Raji (cell line): ENCODE results near the gene EIF3D.
A peak's percentile ranks its signal among the peaks of the same experiment; 100 is the strongest.

ENCODE experiments used
- POLR2A ChIP-seq: IDR thresholded peaks from 2 replicates; pipeline ENCODE4 v1.6.1; 2011; ENCODE audit warnings: low read depth, low read length, control low read depth; ENCODE audit not compliant: insufficient read depth

Gene EIF3D, protein sequence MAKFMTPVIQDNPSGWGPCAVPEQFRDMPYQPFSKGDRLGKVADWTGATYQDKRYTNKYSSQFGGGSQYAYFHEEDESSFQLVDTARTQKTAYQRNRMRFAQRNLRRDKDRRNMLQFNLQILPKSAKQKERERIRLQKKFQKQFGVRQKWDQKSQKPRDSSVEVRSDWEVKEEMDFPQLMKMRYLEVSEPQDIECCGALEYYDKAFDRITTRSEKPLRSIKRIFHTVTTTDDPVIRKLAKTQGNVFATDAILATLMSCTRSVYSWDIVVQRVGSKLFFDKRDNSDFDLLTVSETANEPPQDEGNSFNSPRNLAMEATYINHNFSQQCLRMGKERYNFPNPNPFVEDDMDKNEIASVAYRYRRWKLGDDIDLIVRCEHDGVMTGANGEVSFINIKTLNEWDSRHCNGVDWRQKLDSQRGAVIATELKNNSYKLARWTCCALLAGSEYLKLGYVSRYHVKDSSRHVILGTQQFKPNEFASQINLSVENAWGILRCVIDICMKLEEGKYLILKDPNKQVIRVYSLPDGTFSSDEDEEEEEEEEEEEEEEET

GRCh38 chr22:36528795-36529751, at the start of gene EIF3D:
TSS of gene EIF3D (minus strand) at chr22:36529166. CDS start at chr22:36526121, 3,045 bp downstream.
- TF ChIP-seq POLR2A, result peak; percentile 88

- no peak for TF ChIP-seq POLR2A
Observed at GRCh38 chr22:36578619-36579018, 49.7 kb upstream of the EIF3D start.

DNA sequence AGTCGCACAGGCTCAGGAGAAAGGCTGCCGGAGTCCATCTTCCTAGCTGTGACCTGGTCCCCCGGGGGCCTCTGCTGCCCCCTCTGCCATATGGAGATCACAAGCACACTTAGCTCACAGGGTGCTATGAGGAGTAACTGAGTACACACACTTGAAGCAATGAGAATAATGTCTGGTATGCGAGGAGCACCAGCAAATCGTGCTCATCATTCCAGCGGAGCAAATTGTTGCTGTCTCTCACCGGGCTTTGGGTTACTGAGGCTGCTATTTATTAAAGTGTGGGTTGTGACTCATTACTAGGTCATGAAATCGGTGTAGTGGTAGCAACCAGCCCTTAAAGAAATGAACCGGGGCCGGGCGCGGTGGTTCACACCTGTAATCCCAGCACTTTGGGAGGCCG, 48.1 kb upstream of the EIF3D start:
- no peak for TF ChIP-seq POLR2A

DNA sequence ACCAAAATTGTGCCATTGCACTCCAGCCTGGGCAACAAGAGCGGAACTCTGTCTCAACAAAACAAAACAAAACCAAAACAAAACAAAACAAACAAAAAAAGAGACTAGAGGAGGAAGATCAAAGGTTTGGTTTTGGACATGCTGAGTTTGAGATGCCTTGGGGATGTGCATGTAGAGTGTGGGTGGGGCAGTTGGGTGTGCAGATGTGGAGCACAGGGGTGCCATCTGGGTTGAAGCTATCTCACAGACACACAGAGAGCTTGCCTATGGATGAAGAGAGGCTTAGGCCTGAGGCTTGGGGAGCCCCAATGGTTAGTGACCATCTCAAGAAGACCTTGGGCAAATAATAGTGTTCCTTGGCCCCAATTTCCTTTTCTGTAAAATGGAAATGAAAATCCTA, 45.8 kb upstream of the EIF3D start:
- no peak for TF ChIP-seq POLR2A

DNA sequence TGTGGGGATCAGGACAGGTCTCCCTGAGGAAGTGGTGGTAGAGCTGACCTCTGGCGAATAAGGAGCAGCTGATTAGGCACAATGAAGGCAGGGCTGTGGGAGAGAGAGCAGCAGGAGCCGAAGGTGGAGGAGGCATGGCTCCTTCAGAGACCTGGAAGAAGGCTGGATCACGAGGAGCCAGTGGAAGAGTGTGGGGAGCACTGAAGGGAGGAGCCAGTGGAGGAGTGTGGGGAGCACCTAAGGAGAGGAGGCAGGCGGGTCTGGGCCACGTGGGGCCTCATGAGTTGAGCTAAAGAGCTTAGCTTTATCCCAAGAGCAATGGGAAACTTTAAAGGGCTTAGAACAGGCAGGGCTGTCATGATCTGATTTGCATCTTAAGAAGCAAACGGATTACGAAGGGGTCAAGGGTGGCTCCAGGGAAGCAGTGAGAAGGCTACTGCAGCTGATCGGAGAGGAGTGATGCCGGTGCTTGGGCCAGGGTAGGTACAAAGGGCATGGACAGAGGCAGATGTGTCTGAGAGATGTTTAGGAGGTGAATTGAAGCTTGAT, 44.9 kb upstream of the EIF3D start:
- no peak for TF ChIP-seq POLR2A

- no peak for TF ChIP-seq POLR2A
Observed at GRCh38 chr22:36571991-36572390, 43.0 kb upstream of the EIF3D start.

- no peak for TF ChIP-seq POLR2A
Observed at GRCh38 chr22:36569999-36570398, 41.0 kb upstream of the EIF3D start.

- TF ChIP-seq POLR2A, result no peak
Observed at GRCh38 chr22:36568846-36569245, 39.9 kb upstream of the EIF3D start.

DNA sequence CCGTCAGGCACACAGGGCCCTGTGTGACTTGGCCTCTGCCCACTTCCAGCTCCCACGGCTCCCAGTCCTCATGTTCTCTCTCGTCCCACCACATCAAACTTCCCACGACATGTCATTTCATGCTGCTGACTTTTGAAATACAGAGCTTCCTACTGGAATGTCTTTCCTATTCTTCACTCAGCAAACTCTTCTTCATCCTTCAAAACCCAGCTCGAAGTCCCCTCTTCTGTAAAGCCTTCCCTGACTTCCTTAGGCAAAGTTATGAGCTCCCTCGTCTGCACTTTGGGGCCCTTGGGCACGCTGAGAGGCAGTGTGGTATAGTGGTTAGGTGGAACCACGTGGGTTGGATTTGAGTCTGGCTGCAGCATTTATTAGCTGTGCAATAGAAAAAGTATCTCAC, 37.8 kb upstream of the EIF3D start:
- TF ChIP-seq POLR2A, result no peak

DNA sequence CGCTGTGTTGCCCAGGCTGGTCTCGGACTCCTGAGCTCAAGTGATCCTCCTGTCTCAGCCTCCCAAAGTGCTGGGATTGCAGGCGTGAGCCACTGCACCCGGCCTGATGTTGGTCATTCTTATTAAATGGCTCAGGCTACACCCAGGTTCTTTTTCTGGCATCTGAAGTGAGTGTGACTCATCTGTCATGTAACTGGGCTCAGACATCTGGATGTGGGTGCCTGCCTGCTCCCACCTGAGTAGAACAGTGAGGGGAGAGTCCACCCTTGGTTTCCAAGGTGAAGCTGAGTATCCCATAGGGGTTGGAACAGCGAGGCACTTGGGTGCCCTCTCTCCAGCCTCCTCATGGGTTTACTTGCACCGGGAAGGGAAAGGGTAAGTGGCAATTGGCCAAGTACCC, 36.7 kb upstream of the EIF3D start:
- TF ChIP-seq POLR2A, result no peak

- TF ChIP-seq POLR2A, result no peak
Observed at GRCh38 chr22:36565159-36565507, 36.2 kb upstream of the EIF3D start.

- TF ChIP-seq POLR2A, result no peak
Observed at GRCh38 chr22:36564422-36565158, 35.6 kb upstream of the EIF3D start.

DNA sequence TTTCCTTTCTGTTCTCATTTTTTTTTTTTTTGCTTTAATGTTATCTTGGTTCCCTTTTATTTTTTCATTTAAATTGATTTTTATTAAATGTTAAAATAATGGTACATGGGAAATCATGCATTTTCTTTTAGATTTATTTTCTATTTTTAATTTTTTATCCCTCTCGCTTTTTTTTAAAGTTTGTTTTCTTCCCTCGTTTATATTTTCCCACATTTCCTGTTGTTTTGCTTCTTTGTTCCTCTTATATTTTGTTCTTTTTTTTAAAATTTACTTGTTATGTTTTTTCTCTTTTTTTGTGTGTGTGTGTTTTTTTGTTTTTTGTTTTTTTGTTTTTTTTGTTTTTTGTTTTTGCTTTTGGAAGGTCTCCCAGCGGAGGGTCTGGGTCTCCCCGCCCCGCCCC, 34.9 kb upstream of the EIF3D start:
- TF ChIP-seq POLR2A, result no peak

DNA sequence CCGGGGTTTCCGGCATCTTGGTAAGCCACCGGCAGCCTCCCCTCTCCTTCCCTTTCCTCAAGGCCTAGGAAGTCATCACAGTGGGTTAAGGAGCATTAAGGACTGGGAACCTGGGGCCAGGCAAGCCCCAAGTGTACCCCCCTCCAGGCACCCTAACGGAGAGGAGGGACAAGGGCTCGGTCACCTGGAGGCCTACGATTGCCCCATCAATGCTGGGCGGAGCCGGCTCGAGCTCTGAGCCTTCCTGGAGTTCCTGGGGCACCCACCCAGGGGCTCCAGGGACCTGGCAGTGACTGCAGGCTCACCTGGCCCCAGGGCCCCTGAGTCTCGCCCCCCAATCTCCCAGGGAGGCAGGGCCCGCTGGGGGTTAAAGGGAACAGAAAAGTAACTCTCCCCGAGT, 34.5 kb upstream of the EIF3D start:
- TF ChIP-seq POLR2A, result no peak

- TF ChIP-seq POLR2A, result no peak
Observed at GRCh38 chr22:36563001-36563400, 34.0 kb upstream of the EIF3D start.
